HG02610 (cell line): ENCODE data around the gene WFDC1.

ENCODE experiments used
- ATAC-seq: cut with Tn5 transposase; IDR thresholded peaks from one replicate; pipeline ENCODE4 v1.9.1; 2021; ENCODE audit warnings: mild to moderate bottlenecking, moderate library complexity; ENCODE audit not compliant: unreplicated experiment

The WFDC1 gene

GRCh38 chr16:84299734-84300440, 5.2 kb downstream of the WFDC1 start:
- no peak for ATAC-seq

GRCh38 chr16:84302111-84302954, 7.7 kb downstream of the WFDC1 start:
- ATAC-seq, result no peak

GRCh38 chr16:84303023-84303422, 8.3 kb downstream of the WFDC1 start:
- no peak for ATAC-seq

- ATAC-seq, result no peak
These were observed 8.8 kb downstream of the WFDC1 start for GRCh38 chr16:84303516-84303915.

DNA sequence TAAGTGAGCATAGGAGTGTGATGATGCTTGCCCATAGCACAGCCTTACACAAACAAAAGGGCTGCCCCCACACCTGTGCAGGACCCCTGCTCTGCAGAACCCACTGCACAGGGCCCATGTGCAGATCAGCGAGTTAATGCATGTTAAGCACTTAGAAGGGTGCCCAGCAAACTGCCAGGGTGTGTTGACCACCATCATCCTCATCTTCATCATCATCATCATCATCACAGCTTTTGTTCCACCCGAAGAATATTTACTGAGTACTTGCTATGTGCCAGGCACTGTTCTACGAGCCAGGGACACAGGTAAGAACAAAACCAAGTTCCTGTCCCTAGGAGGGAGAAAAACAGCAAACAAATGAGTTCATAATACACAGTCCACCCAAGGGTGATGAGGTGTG, 11.9 kb downstream of the WFDC1 start:
- no peak for ATAC-seq

DNA sequence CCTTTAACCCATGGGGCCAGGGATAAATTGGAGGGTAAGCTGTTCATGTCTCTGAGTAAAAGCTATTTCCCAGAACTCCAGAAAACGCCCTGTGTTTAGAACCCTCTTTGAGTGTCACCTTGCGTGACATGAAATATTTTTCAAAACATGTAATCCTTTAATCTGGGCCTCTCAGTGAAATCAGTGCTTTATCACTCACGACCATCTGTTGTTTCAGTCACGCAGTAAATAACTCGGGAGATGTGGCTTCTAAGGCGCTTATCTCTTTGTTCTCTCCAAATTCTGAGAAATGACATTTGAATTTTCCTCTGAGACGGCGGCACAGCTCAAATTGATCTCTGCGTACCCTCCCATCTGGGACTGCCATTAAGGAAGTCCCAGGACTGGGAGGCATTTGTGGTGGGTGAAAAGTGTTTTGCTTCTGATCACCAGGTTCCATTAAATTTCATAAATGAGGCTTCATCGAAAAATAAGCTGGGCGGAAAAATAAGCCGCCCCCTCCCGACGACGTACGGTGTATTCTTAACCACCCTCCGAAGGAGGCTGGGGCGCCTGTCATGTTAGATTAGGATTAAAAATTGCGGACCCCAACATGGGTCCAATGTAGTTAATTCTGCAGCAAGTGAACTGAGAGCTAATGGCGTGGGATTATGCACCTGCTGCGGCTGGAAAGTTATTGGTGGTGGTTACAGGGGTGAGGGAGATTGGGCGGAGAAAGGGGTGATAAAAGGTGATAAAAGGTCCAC, 12.7 kb downstream of the WFDC1 start:
- no peak for ATAC-seq

DNA sequence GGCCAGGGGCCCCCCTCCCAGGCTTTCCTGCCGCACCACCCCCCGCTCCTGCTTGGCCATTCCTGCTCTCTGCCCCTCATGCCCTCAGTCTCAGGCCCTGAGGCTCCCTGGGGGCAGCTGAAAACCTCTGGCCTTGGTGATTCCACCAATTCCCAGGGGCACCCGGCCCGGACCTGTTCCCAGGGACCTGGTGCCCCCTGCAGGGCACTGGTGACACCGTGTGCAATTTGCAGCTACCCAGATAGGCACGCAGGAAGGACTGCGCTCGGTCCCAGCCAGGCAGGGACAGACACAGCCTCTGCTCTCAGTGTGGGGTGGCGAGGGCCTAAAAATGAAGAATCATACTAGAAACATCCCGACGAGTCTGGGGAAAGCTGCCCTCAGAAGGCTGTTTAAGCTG, 13.4 kb downstream of the WFDC1 start:
- ATAC-seq, result no peak

GRCh38 chr16:84310642-84311041, 16.0 kb downstream of the WFDC1 start:
- ATAC-seq, result no peak

GRCh38 chr16:84312783-84313382, 18.2 kb downstream of the WFDC1 start:
- ATAC-seq, result no peak

DNA sequence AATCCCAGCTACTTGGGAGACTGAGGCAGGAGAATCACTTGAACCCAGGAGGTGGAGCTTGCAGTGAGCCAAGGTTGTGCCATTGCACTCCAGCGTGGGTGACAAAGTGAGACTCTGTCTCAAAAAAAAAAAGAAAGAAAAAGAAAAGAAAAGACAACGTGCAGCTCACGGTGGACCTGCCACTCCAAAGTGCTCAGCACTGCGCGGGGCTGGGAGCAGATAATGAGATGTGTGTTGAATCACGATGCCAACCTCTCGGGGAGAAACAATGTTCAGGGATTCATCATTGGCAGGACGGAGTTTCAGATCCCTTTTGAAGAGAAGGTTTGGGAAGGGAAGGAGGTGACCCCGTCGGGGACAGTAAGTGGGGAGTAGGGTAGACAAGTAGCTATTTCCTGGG, 19.2 kb downstream of the WFDC1 start:
- no peak for ATAC-seq

GRCh38 chr16:84314373-84314772, 19.7 kb downstream of the WFDC1 start:
- no peak for ATAC-seq

DNA sequence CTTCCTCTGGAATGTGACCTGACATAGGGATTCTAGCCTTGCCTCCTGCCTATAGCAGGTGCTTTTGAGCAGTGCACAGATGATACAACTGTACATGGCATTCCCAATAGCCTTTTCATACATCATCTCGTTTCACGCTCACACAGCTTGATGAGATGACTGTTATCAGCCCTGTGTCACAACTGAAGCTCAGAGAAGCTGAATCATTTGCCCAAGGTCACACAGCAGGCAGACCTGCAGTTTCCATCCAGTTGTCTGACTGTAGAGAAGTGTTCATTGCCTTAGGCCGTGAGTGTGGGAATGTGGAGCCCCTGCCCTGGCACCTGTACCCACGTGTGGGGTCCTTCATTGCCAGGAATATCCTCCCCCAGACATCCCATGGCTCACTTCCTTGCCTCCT, 20.1 kb downstream of the WFDC1 start:
- no peak for ATAC-seq

DNA sequence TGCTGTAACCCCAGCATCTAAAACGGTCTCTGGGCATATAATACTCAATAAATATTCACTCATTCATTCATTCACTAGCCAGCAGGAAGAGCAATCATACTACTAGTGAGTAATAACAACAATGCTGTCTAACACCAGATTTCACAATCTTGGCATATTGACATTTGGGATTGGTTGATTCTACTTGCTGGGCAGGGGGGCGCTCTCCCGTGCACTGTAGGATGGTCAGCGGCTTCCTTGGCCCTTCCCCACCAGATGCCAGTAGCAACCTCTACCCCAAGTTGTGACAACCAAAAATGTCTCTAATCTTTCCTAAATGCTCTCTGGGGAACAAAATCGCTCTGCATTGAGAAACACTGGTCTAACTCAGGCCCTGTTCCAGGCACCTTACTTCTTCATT, 20.7 kb downstream of the WFDC1 start:
- ATAC-seq, result no peak

GRCh38 chr16:84318091-84318975, 23.7 kb downstream of the WFDC1 start:
- ATAC-seq, result no peak

GRCh38 chr16:84319146-84319760, 24.6 kb downstream of the WFDC1 start:
- ATAC-seq, result no peak

DNA sequence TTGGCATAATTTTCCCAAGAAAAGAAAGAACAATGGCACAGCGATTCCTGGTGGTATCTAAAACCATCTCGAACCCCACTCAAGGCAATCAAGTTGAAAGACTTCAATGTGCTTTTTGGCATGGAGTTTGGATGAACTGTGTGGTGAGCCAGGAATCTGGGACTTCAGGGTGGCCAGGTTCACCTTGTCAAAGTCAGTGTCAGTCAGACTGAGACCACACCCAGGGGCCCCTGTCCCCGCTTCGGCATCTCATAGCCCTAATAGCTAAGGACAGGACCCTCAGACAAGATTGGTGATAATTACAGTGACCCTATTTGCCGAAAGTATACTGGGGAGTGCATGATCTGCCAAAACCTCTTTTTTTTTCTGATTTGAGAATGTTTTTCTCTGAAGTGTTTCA, 25.8 kb downstream of the WFDC1 start:
- ATAC-seq, result no peak

DNA sequence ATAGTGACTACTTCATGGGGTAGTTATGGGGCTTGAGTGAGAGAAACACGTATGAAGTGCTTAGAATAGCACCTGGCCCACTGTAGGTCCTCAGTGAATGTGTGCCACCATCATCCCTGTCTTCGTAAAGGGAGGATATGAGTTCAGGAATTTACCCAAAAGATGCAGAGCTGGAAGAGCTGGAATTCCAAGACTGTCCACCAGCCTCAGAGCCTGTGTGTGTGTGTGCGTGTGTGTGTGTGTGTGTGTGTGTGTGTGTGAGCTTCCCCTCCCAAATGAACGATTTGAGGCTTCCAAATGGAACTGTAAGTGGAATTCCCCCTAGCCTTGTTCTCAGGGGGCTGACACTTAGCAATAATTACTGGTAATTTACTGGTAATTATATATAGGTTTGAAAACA, 27.3 kb downstream of the WFDC1 start:
- ATAC-seq, result no peak

DNA sequence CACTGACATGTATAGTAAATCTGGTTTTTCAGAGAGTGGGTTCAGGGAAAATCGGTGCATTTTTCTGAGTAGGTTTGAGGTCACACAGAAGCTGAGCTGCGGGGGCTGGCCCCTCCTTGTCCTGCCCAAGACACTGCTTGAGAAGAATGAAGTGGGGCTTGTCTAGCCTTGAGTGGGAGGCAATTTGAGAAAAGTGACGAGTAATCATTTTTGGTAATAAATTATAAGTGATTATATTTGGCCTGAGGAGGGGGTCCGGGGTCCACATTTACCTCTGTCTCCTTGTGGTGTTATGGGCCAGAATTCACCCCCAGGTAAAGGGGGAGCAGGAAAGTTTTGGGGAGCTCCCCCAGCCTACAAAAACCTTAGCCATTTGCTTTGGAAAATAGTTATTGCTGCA, 28.1 kb downstream of the WFDC1 start:
- ATAC-seq, result no peak

GRCh38 chr16:84323606-84324005, 28.9 kb downstream of the WFDC1 start:
- no peak for ATAC-seq
